HG02763 (cell line): ENCODE measurements around the gene RPN1.
"Not testable (repeated sequence)": the region's sequence is repeated elsewhere in the genome, so short reads cannot be mapped to it uniquely, and the experiment has no call there.

ENCODE experiments used
- ATAC-seq: cut with Tn5 transposase; IDR thresholded peaks from one replicate; pipeline ENCODE4 v1.9.1; 2021; ENCODE audit warnings: mild to moderate bottlenecking, moderate library complexity; ENCODE audit not compliant: unreplicated experiment

Gene RPN1

GRCh38 chr3:128613083-128613829 lies 37.4 kb downstream of the RPN1 start:
- no peak for ATAC-seq

DNA sequence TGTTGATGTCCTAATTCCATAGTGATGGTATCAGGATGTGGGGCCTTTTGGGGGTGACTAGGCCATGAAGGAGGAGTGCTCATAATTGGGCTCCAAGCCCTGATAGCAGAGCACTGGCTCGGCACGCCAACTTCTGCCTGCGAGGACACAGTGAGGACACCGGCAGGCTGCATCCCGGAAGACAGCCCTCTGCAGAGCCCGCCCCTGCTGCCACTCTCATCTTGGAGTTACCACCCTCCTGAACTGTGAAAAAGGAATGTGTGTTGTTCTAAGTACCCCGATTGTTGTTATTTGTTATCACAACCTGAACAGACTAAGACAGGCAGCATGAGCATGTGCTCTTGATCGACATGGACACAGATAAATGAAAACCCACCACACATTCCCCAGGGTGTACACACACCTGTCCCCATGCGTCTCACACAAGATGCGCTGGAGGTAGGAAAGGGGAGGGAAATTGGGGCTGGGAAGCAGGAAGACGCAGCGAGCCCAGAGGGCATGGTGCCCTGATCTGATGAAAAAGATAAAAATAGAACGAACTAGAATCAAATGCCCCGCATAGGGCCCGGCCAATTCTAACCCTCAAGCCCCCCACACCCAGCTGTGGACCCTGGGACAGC lies 40.1 kb downstream of the RPN1 start:
- ATAC-seq: no peak

- ATAC-seq: no peak
Observed at GRCh38 chr3:128609294-128609693, 41.3 kb downstream of the RPN1 start.

DNA sequence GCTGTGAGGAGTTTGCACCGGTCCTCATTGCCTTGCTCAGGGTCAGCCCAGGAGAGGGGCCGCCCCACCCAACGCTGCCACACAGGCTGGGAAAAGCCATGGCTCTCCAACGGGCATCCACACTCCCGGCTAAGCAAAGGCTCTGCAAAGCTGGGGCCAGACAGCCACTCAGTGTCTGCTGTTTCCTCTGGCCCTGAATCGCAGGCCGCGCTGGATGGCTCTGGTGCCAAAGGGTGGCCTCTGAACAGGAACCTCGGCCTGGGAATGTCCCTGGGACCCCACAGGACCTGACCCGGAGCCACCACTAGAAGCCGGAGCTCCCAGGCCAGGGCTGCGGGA lies 42.9 kb downstream of the RPN1 start:
- ATAC-seq: no peak

GRCh38 chr3:128606094-128606493 lies 44.5 kb downstream of the RPN1 start:
- ATAC-seq: no peak

GRCh38 chr3:128605091-128606046 lies 45.2 kb downstream of the RPN1 start:
- no peak for ATAC-seq

- no peak for ATAC-seq
Observed at GRCh38 chr3:128603811-128604775, 46.5 kb downstream of the RPN1 start.

DNA sequence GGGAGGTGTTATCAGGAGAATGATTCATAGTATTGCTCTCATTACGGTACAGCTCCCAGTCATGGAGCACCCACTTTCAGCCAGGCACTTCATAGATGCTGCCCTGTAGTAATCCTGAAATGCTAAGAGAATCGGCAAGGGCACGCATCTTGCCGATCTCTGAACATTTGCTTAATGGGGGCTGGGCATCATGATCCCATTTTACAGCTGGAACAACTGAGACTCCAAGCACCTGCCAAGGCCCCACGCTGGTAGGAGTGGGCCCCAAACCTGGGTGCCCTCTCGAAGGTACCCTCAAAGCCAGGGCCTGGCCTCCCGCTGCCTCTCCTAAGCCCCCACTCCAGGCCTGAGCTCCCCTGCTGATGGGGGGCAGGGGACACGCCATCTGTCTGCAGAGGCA lies 47.3 kb downstream of the RPN1 start:
- no peak for ATAC-seq

GRCh38 chr3:128598884-128599664 lies 51.5 kb downstream of the RPN1 start:
- ATAC-seq: no peak

GRCh38 chr3:128597900-128598299 lies 52.7 kb downstream of the RPN1 start:
- no peak for ATAC-seq

DNA sequence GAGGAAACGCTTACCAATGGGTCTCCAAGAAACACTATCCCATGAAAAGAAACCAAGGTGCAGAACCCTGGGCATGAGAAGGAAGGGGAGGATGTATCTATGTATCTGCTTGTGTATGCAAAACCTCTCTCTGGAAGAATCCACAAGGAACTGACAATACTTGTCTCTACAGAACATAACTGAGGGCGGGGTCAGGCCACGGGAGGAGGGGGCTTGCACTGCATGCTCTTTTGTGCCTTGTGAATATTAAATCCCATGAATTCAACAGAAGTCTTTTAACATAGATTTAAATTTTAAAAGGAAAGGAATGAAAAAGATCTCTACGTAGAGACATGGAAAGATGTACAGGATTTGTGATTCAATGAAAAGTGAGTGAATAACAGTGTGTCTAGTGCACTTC lies 57.8 kb downstream of the RPN1 start:
- ATAC-seq: no peak

- no peak for ATAC-seq
Observed at GRCh38 chr3:128591738-128592426, 58.7 kb downstream of the RPN1 start.

GRCh38 chr3:128590948-128591347 lies 59.7 kb downstream of the RPN1 start:
- ATAC-seq: no peak

DNA sequence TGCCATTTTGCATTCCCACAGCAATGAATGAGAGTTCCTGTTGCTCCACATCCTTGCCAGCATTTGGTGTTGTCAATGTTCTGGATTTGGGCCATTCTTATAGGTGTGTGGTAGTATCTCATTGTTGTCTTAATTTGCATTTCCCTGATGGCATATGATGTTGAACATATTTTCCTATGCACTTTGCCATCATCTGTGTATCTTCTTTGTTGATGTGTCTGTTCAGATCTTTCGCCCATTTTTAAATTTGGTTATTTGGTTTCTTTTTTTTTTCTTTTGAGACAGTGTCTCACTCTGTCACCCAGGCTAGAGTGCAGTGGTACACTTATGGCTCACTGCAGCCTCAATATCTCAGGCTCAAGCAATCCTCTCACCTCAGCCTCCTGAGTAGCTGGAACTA lies 60.6 kb downstream of the RPN1 start:
- ATAC-seq: not testable (repeated sequence)

DNA sequence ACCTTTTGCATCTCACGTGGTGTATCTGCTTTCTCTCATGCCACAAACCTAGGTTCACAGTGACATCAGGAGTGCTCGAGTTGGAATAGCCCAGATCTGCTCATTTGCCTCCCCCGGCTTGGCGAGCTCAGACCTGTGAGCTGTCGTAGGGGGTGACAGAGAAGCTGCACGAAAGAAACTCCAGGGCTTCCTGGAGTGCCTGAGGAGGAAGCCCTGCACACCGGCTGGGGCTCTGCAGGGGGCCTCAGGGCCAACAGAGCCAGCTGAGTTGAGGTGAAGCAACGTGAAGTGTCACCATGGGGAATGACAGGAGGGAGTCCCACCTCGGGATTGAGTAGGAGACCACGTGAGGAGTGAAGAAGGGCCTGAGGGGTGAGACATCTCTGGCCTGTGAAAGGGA lies 62.5 kb downstream of the RPN1 start:
- no peak for ATAC-seq

DNA sequence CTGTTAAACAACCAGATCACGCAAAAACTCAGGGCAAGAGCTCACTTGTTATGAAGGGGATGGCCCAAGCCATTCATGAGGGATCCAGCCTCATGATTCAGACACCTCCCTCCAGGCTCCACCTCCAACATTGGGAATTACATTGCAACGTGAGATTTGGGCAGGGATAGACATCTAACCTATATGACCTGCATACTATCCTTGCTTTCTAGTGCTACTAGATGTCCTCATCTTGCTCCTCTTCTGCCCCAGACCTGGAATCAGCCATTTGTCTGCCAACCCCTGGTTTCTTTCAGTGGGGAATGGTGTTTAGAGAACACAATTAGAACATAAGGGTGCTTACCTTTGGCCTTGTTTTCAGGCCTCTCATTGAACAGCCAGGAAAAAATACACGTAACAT lies 63.2 kb downstream of the RPN1 start:
- no peak for ATAC-seq

DNA sequence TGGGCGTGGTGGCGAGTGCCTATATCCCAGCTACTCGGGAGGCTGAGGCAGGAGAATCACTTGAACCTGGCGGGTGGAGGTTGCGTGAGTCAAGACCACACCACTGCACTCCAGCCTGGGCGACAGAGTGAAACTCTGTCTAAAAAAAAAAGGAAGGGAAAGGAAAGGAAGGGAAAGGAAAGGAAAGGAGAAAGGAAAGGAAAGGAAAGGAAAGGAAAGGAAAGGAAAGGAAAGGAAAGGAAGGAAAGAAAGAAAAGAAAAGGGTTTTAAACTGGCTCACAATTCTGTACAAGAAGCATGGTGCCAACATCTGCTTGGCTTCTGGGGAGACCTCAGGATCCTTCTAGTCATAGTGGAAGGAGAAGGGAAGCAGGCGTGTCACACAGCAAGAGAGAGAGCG lies 63.7 kb downstream of the RPN1 start:
- ATAC-seq: not testable (repeated sequence)

DNA sequence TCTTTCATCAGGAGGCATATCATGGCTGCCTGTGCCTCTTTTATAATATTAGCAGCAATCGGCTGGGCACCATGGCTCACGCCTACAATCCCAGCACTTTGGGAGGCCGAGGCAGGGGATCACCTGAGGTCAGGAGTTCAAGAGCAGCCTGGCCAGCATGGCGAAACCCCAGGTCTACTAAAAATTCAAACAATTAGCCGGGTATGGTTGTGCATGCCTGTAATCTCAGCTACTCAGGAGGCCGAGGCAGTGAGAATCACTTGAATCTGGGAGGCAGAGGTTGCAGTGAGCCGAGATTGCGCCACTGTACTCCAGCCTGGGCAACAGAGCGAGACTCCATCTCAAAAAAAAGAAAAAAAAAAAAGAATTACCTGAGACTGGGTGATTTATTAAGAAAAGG lies 64.2 kb downstream of the RPN1 start:
- ATAC-seq: not testable (repeated sequence)

DNA sequence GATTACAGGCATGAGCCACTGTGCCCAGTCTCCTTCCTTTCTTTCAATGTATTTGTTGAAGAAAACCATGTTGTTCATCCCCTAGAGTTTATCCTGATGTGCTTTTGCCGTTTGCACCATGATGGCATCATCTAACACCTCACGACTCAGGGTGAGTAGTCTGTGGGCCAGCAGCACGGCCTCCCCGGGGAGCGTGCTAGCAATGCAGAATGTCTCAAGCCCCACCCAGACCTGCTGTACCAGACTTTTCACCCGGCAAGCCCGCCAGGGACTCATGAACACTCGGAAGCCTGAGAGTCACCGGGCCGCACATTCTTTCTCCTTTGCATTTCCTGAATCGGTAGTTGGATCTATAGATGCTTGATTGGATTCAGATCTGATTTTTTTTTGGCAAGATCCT lies 64.6 kb downstream of the RPN1 start:
- no peak for ATAC-seq
